ENCODE measurements around the gene PIF1. TPM values are rescaled to one million over a fixed set of nuclear protein-coding genes. Genes with fewer than 3 reads are reported as not detected.
A peak's percentile ranks its signal among the peaks of the same experiment; 100 is the strongest.

PIF1 gene
- total RNA-seq, 1 donor from 2014 or later, result 1.7 TPM

DNA sequence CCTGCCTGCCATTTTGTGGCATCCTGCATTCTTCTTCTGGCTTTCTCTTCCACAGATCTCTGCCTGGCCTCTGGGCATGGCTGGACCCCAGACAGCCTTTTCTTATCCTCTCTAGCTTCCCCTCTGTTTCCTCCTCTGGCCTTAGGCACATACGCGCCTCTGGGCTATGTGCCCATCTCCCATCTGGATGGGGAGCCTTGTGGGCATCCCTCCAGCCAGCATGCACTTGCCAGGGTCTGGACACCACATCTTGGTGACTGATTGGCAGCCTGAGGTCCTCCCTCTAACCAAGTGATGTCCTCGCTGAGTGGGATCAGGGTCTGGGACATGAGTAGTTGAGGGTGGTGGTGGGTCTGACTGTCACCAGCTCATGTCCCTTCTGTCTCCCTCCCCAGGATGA, 29.1 kb upstream of the PIF1 start:
- no peak overlapping the region for H3K27ac Mint-ChIP-seq (ENCODE audit: unreplicated experiment)
- no peaks in the 10 kb centered on the region for H3K9me3 Mint-ChIP-seq (ENCODE audit: unreplicated experiment)
- Histone ChIP-seq H3K27ac (ENCODE audit: low read depth, low read length) (no peak overlapping the region), H3K9ac (ENCODE audit: low read length) (no peak overlapping the region), H3K27me3 (ENCODE audit: insufficient read depth, low read length) (no peaks in the 10 kb centered on the region), H3K9me3 (ENCODE audit: insufficient read depth, low read depth, low read length) (no peaks in the 10 kb centered on the region), H3K4me1 (ENCODE audit: insufficient read depth, low read length) (peaks cover 27% of the 10 kb centered on the region), H2AFZ (ENCODE audit: low read depth, low read length) (no peak overlapping the region), H3K4me3 (ENCODE audit: insufficient read depth, low read depth, low read length) (no peak overlapping the region), H3K36me3 (ENCODE audit: insufficient read depth, low read length) (no peaks in the 10 kb centered on the region), H4K20me1 (ENCODE audit: insufficient read depth, low read length) (peaks cover 43% of the 10 kb centered on the region), H3K4me2 (ENCODE audit: low read length) (no peak overlapping the region), H3K79me2 (ENCODE audit: insufficient read depth, low read length) (peaks cover 25% of the 10 kb centered on the region)
- TF ChIP-seq EZH2 (IDR thresholded peaks at IDR 0.05; ENCODE audit: insufficient read depth, low read length), result no peak
- TF ChIP-seq, protein P1, sequence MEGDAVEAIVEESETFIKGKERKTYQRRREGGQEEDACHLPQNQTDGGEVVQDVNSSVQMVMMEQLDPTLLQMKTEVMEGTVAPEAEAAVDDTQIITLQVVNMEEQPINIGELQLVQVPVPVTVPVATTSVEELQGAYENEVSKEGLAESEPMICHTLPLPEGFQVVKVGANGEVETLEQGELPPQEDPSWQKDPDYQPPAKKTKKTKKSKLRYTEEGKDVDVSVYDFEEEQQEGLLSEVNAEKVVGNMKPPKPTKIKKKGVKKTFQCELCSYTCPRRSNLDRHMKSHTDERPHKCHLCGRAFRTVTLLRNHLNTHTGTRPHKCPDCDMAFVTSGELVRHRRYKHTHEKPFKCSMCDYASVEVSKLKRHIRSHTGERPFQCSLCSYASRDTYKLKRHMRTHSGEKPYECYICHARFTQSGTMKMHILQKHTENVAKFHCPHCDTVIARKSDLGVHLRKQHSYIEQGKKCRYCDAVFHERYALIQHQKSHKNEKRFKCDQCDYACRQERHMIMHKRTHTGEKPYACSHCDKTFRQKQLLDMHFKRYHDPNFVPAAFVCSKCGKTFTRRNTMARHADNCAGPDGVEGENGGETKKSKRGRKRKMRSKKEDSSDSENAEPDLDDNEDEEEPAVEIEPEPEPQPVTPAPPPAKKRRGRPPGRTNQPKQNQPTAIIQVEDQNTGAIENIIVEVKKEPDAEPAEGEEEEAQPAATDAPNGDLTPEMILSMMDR (IDR thresholded peaks at IDR 0.05; ENCODE audit: insufficient read depth, low read depth, low read length), result no peak
- H3K27me3 Mint-ChIP-seq (ENCODE audit: low read depth, unreplicated experiment), result no peaks in the 10 kb centered on the region
- no peak overlapping the region for H3K4me3 Mint-ChIP-seq (ENCODE audit: unreplicated experiment)
- DNase-seq (ENCODE audit: low read depth), result no peak
- H3K4me1 Mint-ChIP-seq (ENCODE audit: low read depth, unreplicated experiment), result peaks cover 55% of the 10 kb centered on the region
- peaks cover 16% of the 10 kb centered on the region for H3K36me3 Mint-ChIP-seq (ENCODE audit: low read depth, unreplicated experiment)
- no peak for FAIRE-seq

DNA sequence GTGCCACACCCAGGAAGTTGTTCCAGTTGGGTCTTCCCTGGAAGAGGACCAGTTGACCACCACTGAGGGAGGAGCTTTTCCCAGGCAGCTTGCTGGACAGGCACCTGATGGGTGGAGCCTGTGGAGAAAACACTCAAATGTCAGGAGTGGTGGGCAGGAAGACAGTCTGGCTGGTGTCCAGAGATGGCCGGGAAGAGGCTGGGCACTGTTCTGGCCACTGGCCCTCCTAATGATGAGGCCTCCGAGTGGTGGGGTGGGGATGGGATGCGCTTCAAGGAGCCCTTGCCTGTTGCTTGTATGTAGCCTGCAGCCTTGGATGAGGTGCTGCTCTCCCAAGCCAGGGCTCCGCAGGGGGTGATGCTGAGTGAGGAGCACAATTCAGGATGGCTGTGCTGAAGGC, 28.6 kb upstream of the PIF1 start:
- H3K9me3 Mint-ChIP-seq (ENCODE audit: unreplicated experiment), result no peaks in the 10 kb centered on the region
- H3K4me1 Mint-ChIP-seq (ENCODE audit: low read depth, unreplicated experiment), result peaks cover 55% of the 10 kb centered on the region
- no peaks in the 10 kb centered on the region for H3K27me3 ChIP-seq (ENCODE audit: insufficient read depth, low read length)
- peaks cover 38% of the 10 kb centered on the region for H4K20me1 ChIP-seq (ENCODE audit: insufficient read depth, low read length)
- no peak overlapping the region for H3K27ac ChIP-seq (ENCODE audit: low read depth, low read length)
- no peak for TF ChIP-seq EZH2 (IDR thresholded peaks at IDR 0.05; ENCODE audit: insufficient read depth, low read length)
- TF ChIP-seq, protein P1 (IDR thresholded peaks at IDR 0.05; ENCODE audit: insufficient read depth, low read depth, low read length), result no peak
- H3K36me3 ChIP-seq (ENCODE audit: insufficient read depth, low read length), result no peaks in the 10 kb centered on the region
- no peak overlapping the region for H2AFZ ChIP-seq (ENCODE audit: low read depth, low read length)
- no peaks in the 10 kb centered on the region for H3K9me3 ChIP-seq (ENCODE audit: insufficient read depth, low read depth, low read length)
- H3K36me3 Mint-ChIP-seq (ENCODE audit: low read depth, unreplicated experiment), result peaks cover 15% of the 10 kb centered on the region
- no peak overlapping the region for H3K4me3 ChIP-seq (ENCODE audit: insufficient read depth, low read depth, low read length)
- peak; percentile 35 for DNase-seq (ENCODE audit: low read depth)
- H3K27me3 Mint-ChIP-seq (ENCODE audit: low read depth, unreplicated experiment), result no peaks in the 10 kb centered on the region
- no peak overlapping the region for H3K4me3 Mint-ChIP-seq (ENCODE audit: unreplicated experiment)
- peaks cover 21% of the 10 kb centered on the region for H3K79me2 ChIP-seq (ENCODE audit: insufficient read depth, low read length)
- H3K4me2 ChIP-seq (ENCODE audit: low read length), result no peak overlapping the region
- H3K4me1 ChIP-seq (ENCODE audit: insufficient read depth, low read length), result peaks cover 27% of the 10 kb centered on the region
- FAIRE-seq, result no peak
- H3K9ac ChIP-seq (ENCODE audit: low read length), result no peak overlapping the region
- no peak overlapping the region for H3K27ac Mint-ChIP-seq (ENCODE audit: unreplicated experiment)

- Histone ChIP-seq H3K4me3 (ENCODE audit: insufficient read depth, low read depth, low read length) (no peak overlapping the region), H3K79me2 (ENCODE audit: insufficient read depth, low read length) (peaks cover 29% of the 10 kb centered on the region), H3K36me3 (ENCODE audit: insufficient read depth, low read length) (peaks cover 3% of the 10 kb centered on the region), H2AFZ (ENCODE audit: low read depth, low read length) (no peak overlapping the region), H3K27me3 (ENCODE audit: insufficient read depth, low read length) (no peaks in the 10 kb centered on the region), H3K4me2 (ENCODE audit: low read length) (peak overlapping the region; percentile 38), H3K9ac (ENCODE audit: low read length) (no peak overlapping the region), H3K27ac (ENCODE audit: low read depth, low read length) (no peak overlapping the region), H3K9me3 (ENCODE audit: insufficient read depth, low read depth, low read length) (no peaks in the 10 kb centered on the region), H3K4me1 (ENCODE audit: insufficient read depth, low read length) (peaks cover 19% of the 10 kb centered on the region), H4K20me1 (ENCODE audit: insufficient read depth, low read length) (peaks cover 39% of the 10 kb centered on the region)
- Mint-ChIP-seq H3K27me3 (ENCODE audit: low read depth, unreplicated experiment) (no peaks in the 10 kb centered on the region), H3K4me1 (ENCODE audit: low read depth, unreplicated experiment) (peaks cover 44% of the 10 kb centered on the region), H3K9me3 (ENCODE audit: unreplicated experiment) (no peaks in the 10 kb centered on the region), H3K27ac (ENCODE audit: unreplicated experiment) (peak overlapping the region; percentile 81), H3K36me3 (ENCODE audit: low read depth, unreplicated experiment) (peaks cover 17% of the 10 kb centered on the region), H3K4me3 (ENCODE audit: unreplicated experiment) (no peak overlapping the region)
- TF ChIP-seq EZH2 (IDR thresholded peaks at IDR 0.05; ENCODE audit: insufficient read depth, low read length), result no peak
- TF ChIP-seq, protein P1 (IDR thresholded peaks at IDR 0.05; ENCODE audit: insufficient read depth, low read depth, low read length), result no peak
- DNase-seq (ENCODE audit: low read depth) (peak; percentile 91), FAIRE-seq (peak; percentile 92)
Observed at GRCh38 chr15:64851503-64851840, 26.0 kb upstream of the PIF1 start.

Data from astrocyte (in vitro differentiated cells and primary cell).